GM08714 (cell line): ENCODE data around the gene RAP1GDS1.
"Not testable (repeated sequence)": the region's sequence is repeated elsewhere in the genome, so short reads cannot be mapped to it uniquely, and the experiment has no call there.

ENCODE experiments used
- H3K4me3 ChIP-seq: fragments of 200-500 bp; sonication (Bioruptor generic); 2 replicates; pipeline ENCODE4 v1.5.1; 2014; ENCODE audit warnings: mild to moderate bottlenecking, low read length, inconsistent platforms
- ZNF274 ChIP-seq: IDR thresholded peaks from 2 replicates; pipeline ENCODE4 v1.6.1; 2012; ENCODE audit warnings: mild to moderate bottlenecking, low read depth, low read length

RAP1GDS1 gene

DNA sequence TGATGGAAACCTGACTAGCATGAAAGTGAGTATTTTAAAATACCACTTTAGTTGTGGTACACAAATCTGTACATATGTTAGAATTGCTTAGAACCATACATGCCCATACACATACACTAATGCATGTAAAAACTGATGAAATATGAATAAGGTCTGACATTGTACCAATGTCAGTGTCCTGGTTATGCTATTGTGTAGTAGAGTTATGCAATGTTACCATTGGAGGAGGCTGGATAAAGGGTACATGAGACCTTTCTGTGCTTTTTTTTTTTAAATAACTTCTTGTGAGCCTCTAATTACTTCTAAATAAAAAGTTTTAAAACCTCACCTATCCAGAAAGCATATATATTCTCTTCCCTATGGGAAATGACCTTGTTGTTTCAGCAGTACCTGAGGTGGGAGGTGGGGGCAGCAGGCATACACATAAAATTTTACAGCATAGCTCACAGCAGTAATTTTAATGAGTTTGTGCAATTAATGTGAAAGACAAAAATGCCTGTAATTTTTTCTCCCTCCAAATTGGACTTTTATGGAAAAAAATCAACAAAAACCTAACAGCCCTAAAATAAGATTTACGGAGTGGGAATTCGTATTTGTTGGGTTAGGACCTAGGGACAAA, 97.6 kb downstream of the RAP1GDS1 start:
- no peak overlapping the region for H3K4me3 ChIP-seq
- no peak for TF ChIP-seq ZNF274

DNA sequence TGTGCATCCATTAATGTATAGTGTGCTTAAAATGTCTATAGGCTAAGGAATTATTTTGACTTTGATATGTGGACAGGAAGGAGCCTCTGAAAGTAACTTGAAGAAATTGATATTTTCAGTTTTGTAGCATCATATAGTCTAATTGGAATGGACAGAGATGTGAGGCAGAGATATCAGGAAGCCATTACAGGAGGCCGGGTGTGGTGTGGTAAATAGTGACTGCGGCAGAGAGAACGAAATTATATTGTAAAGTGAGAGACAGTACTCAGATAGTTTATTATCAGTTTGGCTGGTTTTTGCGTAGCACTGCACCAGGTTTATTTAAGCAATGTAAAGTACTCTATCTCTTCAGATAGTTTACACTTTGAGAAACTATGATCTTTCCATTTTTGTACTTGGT, 98.5 kb downstream of the RAP1GDS1 start:
- no peak for TF ChIP-seq ZNF274

GRCh38 chr4:98363431-98363830, 102.2 kb downstream of the RAP1GDS1 start:
- no peak overlapping the region for H3K4me3 ChIP-seq
- TF ChIP-seq ZNF274: no peak

More for the DNA sequence above, 98.5 kb downstream of the RAP1GDS1 start:
- no peak overlapping the region for H3K4me3 ChIP-seq

DNA sequence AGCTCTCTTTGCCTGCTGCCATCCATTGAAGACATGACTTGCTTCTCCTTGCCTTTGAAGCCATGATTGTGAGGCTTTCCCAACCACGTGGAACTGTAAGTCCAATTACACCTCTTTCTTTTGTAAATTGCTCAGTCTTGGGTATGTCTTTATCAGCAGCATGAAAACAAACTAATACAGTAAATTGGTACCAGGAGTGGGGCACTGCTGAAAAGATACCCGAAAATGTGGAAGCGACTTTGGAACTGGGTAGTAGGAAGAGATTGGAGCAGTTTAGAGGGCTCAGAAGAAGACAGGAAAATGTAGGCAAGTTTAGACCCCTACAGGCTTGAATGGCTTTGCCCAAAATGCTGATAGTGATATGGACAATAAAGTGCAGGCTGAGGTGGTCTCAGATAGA, 105.1 kb downstream of the RAP1GDS1 start:
- not testable (repeated sequence) for H3K4me3 ChIP-seq

DNA sequence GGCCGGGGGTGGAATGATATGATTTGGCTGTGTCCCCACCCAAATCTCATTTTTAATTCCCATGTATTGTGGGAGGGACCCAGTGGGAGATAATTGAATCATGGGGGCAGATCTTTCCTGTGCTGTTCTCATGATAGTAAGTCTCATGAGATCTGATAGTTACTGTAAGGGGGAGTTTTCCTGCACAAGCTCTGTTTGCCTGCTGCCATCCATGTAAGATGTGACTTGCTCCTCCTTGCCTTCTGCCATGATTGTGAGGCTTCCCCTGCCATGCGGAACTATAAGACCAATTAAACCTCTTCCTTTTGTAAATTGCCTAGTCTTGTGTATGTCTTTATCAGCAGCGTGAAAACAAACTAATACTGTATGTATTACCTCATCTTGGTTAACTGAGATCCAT, 106.8 kb downstream of the RAP1GDS1 start:
- H3K4me3 ChIP-seq: not testable (repeated sequence)

DNA sequence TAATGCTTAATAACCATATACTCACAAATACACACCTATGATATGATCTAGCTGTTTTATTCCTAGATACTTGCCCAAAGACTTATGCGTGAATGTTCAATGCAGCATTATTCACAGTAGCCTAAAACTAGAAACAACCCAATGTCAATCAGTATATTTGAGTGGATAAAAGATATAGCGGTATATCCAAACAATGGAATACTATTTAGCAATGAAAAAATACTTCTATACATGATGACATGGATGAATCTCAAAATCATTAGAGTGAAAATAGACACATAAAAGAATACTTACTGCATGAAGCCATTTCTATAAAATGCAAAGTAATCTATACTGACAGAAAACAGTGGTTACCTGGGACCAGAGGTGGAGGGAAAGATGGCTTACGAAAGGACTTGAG, 108.1 kb downstream of the RAP1GDS1 start:
- H3K4me3 ChIP-seq: no peak overlapping the region
- TF ChIP-seq ZNF274: no peak

GRCh38 chr4:98374643-98375042, 113.5 kb downstream of the RAP1GDS1 start:
- H3K4me3 ChIP-seq: no peak overlapping the region
- no peak for TF ChIP-seq ZNF274

DNA sequence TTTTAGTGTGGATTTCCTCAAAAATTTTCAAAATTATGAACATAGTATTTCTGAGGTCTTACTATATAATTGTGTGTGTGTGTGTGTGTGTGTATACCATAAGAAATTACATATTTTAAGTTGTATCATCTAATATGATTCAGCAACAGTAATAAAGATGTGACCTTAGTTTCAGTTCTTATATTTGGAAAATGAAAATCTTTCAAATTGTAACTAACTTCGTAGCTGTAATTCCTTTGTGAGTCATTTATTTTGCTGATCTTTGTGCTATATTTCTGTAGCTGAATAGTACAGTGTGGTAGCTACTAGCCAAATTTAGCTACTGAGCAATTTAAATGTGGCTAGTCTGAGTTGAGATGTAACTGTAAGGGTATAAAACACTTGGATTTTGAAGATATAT, 116.4 kb downstream of the RAP1GDS1 start:
- no peak for TF ChIP-seq ZNF274
- no peak overlapping the region for H3K4me3 ChIP-seq

- TF ChIP-seq ZNF274: no peak
Measured at GRCh38 chr4:98381306-98381705, 120.1 kb downstream of the RAP1GDS1 start.

GRCh38 chr4:98383431-98384106, 122.4 kb downstream of the RAP1GDS1 start:
- no peak for TF ChIP-seq ZNF274
- no peak overlapping the region for H3K4me3 ChIP-seq

More at GRCh38 chr4:98381306-98381705, 120.1 kb downstream of the RAP1GDS1 start:
- no peak overlapping the region for H3K4me3 ChIP-seq

GRCh38 chr4:98385831-98386230, 124.6 kb downstream of the RAP1GDS1 start:
- no peak overlapping the region for H3K4me3 ChIP-seq
- TF ChIP-seq ZNF274: no peak

GRCh38 chr4:98387345-98388026, 126.3 kb downstream of the RAP1GDS1 start:
- H3K4me3 ChIP-seq: no peak overlapping the region
- no peak for TF ChIP-seq ZNF274

DNA sequence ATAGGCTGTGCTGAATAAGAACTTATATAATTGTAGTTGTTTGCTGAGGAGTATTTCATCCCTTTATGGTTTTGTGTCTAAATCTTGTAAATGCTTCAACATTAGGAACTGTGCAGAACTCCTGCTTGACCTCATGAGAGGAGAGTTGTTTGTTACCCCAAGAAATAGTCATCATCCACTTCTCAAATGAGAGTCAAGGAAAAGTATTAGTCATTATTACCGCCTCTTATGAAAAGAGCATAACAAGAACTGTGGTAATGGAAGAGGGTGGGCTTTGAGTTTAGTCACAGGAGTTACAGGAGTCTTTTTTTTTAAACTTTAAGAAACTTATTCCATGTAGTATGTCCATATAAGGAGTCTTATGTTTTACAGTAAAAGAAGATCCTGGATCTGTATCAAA, 132.9 kb downstream of the RAP1GDS1 start:
- no peak overlapping the region for H3K4me3 ChIP-seq
- no peak for TF ChIP-seq ZNF274

DNA sequence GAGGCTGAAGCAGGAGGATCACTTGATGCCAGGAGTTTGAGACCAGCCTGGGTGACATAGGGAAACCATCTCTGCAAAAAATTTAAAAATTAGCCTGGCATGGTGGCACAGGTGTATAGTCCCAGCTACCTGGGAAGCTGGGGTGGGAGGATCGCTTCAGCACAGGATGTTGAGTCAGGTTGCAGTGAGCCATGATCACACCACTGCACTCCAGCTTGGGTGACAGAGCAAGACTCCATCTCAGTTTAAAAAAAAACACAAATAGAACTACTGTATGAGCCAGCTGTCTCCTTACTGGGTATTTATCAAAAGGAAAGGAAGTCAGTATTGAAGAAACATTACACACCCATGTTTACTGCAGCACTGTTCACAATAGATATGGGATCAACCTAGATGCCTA, 138.7 kb downstream of the RAP1GDS1 start:
- no peak overlapping the region for H3K4me3 ChIP-seq
- no peak for TF ChIP-seq ZNF274

GRCh38 chr4:98406819-98407218, 145.6 kb downstream of the RAP1GDS1 start:
- TF ChIP-seq ZNF274: no peak
- H3K4me3 ChIP-seq: no peak overlapping the region
